ENCODE data around the gene MAGI2. TPM values are rescaled to one million over a fixed set of nuclear protein-coding genes. Genes with fewer than 3 reads are reported as not detected.

The MAGI2 gene
- total RNA-seq, 2 experiments from 2014 or later: 0.09 to 0.19 TPM

DNA sequence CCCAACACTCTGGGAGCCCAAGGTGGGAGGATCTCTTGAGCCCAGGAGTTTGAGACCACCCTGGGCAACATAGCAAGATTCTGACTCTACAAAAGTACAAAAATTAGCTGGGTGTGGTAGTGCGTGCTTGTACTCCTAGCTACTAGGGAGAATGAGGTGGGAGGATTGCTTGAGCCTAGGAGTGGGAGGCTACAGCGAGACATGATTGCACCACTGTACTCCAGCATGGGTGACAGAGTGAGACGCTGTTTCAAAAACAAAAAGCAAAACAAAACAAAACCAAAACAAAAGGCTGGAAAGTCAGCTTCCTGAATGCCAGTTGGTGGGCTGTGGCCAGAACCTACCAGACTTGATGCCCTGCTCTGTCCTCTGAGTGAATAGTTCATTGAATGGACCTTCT lies 1412.0 kb downstream of the MAGI2 start:
- Mint-ChIP-seq H3K27ac (no peak overlapping the region), H3K27me3 (peaks cover 14% of the 10 kb centered on the region), H3K9me3 (ENCODE audit: low read depth) (no peaks in the 10 kb centered on the region), H3K4me3 (no peak overlapping the region), H3K36me3 (no peaks in the 10 kb centered on the region), H3K4me1 (no peaks in the 10 kb centered on the region)
- ATAC-seq (no peak), DNase-seq (no peak)
- CTCF ChIA-PET: interaction anchor here (1.1 to 3.1 kb wide), 8 partner anchors 8 to 388 kb away, joined by 3 to 39 read pairs (median 7); no protein-coding TSS in a partner anchor

- peaks cover 16% of the 10 kb centered on the region for H3K27me3 Mint-ChIP-seq
- H3K4me3 Mint-ChIP-seq: no peak overlapping the region
- no peak overlapping the region for H3K27ac Mint-ChIP-seq
- H3K4me1 Mint-ChIP-seq: no peaks in the 10 kb centered on the region
- ATAC-seq (peak; percentile 85), DNase-seq (peak; percentile 58)
- CTCF ChIA-PET: interaction anchor here (0.6 to 3.1 kb wide), 15 partner anchors 8 to 388 kb away, joined by 3 to 39 read pairs (median 4); no protein-coding TSS in a partner anchor
- H3K9me3 Mint-ChIP-seq (ENCODE audit: low read depth): no peaks in the 10 kb centered on the region
- H3K36me3 Mint-ChIP-seq: no peaks in the 10 kb centered on the region
Observed at GRCh38 chr7:78039790-78040776, 1413.4 kb downstream of the MAGI2 start.

GRCh38 chr7:78038465-78039080 lies 1414.9 kb downstream of the MAGI2 start:
- Mint-ChIP-seq H3K9me3 (ENCODE audit: low read depth) (no peaks in the 10 kb centered on the region), H3K4me3 (no peak overlapping the region), H3K27me3 (peaks cover 17% of the 10 kb centered on the region), H3K4me1 (no peaks in the 10 kb centered on the region), H3K27ac (no peak overlapping the region), H3K36me3 (no peaks in the 10 kb centered on the region)
- DNase-seq (no peak), ATAC-seq (no peak)
- CTCF ChIA-PET: interaction anchor here (1.0 kb wide), 1 partner anchor 9 kb away, joined by 4 read pairs; no protein-coding TSS in a partner anchor

DNA sequence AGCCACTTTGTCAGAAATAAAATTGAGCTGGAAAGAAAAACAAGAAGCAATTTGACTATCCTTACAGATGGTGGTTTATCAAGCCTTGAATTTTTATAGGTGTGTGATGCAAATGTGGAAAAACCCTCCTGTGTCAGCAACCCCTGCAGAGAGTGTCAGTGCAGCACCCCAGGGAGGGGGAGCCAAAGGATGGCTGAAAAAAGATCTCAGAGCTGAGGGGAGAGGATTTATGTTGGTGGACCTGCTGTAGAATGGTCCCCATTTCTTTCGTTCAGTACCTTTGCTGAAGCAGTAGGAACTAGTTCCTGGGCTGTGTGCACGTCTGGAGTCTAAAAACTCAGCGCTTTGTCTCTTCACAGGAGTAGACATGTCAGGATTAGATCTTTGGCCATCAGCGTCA lies 1415.9 kb downstream of the MAGI2 start:
- Mint-ChIP-seq H3K4me1 (no peaks in the 10 kb centered on the region), H3K27me3 (peaks cover 21% of the 10 kb centered on the region), H3K4me3 (no peak overlapping the region), H3K9me3 (ENCODE audit: low read depth) (no peaks in the 10 kb centered on the region), H3K27ac (no peak overlapping the region), H3K36me3 (no peaks in the 10 kb centered on the region)
- ATAC-seq (no peak), DNase-seq (no peak)
- CTCF ChIA-PET: no interaction called here

- no peak overlapping the region for H3K27ac Mint-ChIP-seq
- no peak overlapping the region for H3K4me3 Mint-ChIP-seq
- no peaks in the 10 kb centered on the region for H3K36me3 Mint-ChIP-seq
- ATAC-seq (no peak), DNase-seq (no peak)
- H3K27me3 Mint-ChIP-seq: peaks cover 30% of the 10 kb centered on the region
- CTCF ChIA-PET: no interaction called here
- no peaks in the 10 kb centered on the region for H3K9me3 Mint-ChIP-seq (ENCODE audit: low read depth)
- H3K4me1 Mint-ChIP-seq: no peaks in the 10 kb centered on the region
Observed at GRCh38 chr7:78033410-78033809, 1420.1 kb downstream of the MAGI2 start.

DNA sequence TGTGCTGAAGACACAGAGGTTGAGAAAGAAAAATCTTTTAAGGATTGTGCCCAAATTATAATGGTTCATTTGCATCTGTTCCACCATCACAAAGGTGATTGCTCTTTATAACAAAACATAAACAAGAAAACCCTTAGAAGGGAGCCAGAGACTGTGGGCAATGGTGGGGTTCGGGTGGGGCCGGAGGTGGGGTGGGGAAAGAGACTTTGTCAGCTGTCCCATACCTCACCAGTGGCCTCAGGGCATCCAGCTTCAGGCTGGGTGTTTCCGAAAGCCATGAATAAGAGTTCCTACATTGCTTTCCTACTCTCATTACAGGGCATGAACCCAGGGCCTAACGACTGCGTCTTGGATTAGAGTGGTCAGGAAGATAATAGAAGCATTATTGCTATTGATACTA lies 1427.0 kb downstream of the MAGI2 start:
- CTCF ChIA-PET: no interaction called here
- Mint-ChIP-seq H3K36me3 (no peaks in the 10 kb centered on the region), H3K27ac (no peak overlapping the region), H3K4me1 (no peaks in the 10 kb centered on the region), H3K9me3 (ENCODE audit: low read depth) (no peaks in the 10 kb centered on the region), H3K27me3 (peaks cover 20% of the 10 kb centered on the region), H3K4me3 (no peak overlapping the region)
- ATAC-seq: no peak
- no peak for DNase-seq

- Mint-ChIP-seq H3K4me3 (no peak overlapping the region), H3K9me3 (ENCODE audit: low read depth) (no peaks in the 10 kb centered on the region), H3K27me3 (peaks cover 22% of the 10 kb centered on the region), H3K27ac (no peak overlapping the region), H3K4me1 (peaks cover 8% of the 10 kb centered on the region), H3K36me3 (no peaks in the 10 kb centered on the region)
- CTCF ChIA-PET: interaction anchor here (2.5 kb wide), 1 partner anchor 16 kb away, joined by 13 read pairs; no protein-coding TSS in a partner anchor
- DNase-seq (no peak), ATAC-seq (no peak)
Observed at GRCh38 chr7:78024591-78024990, 1428.9 kb downstream of the MAGI2 start.

DNA sequence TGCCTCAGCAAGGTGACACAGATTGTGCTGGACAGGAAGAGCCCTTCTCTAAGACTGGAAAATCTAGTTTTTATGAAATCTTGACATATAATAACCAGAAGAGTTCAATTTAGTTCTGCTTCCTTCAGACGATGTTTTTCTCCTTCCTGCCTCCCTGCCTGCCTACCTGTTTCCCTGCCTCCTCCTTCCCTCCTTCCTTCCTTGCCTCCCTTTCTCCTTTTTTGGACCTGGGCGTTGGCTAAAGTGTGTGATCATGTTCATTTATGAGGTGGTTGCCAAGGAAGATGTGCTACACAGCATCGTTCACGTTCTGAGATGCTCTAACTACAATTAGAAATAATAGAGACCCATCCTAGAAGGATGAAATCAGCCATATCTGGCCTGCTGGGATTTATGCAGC lies 1430.3 kb downstream of the MAGI2 start:
- DNase-seq (no peak), ATAC-seq (no peak)
- no peak overlapping the region for H3K4me3 Mint-ChIP-seq
- H3K27me3 Mint-ChIP-seq: peaks cover 31% of the 10 kb centered on the region
- no peaks in the 10 kb centered on the region for H3K36me3 Mint-ChIP-seq
- H3K27ac Mint-ChIP-seq: no peak overlapping the region
- CTCF ChIA-PET: no interaction called here
- H3K4me1 Mint-ChIP-seq: peaks cover 15% of the 10 kb centered on the region
- H3K9me3 Mint-ChIP-seq (ENCODE audit: low read depth): no peaks in the 10 kb centered on the region

DNA sequence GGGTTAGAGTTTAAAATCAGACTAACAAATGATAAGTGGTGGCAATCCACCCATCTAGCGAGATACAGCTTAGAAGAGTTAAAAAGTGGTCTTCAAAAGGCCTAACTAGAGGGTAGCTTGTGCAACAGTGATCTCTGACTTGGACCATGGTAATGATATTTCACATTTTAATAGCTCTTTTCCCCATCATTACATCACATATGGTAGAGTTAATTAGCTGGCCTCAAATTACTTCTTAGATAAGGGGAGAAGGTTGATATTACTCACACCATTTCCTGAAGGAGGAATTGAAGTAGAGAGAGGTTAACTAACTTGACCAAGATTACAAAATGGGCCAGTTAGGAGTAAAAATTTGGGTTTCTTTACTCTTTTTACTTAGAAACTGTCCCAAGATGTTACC lies 1431.3 kb downstream of the MAGI2 start:
- no peak overlapping the region for H3K4me3 Mint-ChIP-seq
- DNase-seq (no peak), ATAC-seq (no peak)
- H3K36me3 Mint-ChIP-seq: no peaks in the 10 kb centered on the region
- no peaks in the 10 kb centered on the region for H3K9me3 Mint-ChIP-seq (ENCODE audit: low read depth)
- CTCF ChIA-PET: interaction anchor here (0.9 kb wide), 1 partner anchor 18 kb away, joined by 3 read pairs; no protein-coding TSS in a partner anchor
- H3K27me3 Mint-ChIP-seq: peaks cover 41% of the 10 kb centered on the region
- no peak overlapping the region for H3K27ac Mint-ChIP-seq
- peaks cover 17% of the 10 kb centered on the region for H3K4me1 Mint-ChIP-seq

DNA sequence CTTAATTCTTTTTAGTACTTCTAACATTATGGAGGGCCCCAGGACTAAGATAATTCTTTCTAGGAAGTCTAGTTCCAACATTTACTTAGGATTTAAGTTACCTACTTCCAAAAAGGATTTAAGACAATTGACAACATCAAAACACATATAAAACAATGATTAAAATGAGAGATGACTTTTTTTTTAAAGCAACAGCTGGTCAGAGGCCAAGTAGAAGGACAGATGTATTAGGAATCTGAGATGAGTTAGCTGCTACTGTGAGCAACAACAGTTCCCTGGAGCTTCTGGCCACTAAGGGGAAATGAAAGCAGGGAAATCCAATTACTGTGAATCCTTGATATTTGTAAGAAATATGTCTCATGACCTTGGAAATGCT lies 1432.6 kb downstream of the MAGI2 start:
- Mint-ChIP-seq H3K4me1 (peaks cover 17% of the 10 kb centered on the region), H3K9me3 (ENCODE audit: low read depth) (no peaks in the 10 kb centered on the region), H3K27me3 (peaks cover 45% of the 10 kb centered on the region), H3K36me3 (no peaks in the 10 kb centered on the region), H3K4me3 (no peak overlapping the region), H3K27ac (no peak overlapping the region)
- no peak for ATAC-seq
- DNase-seq: no peak
- CTCF ChIA-PET: interaction anchor here (0.7 to 3.9 kb wide), 13 partner anchors 9 to 369 kb away, joined by 3 to 39 read pairs (median 4); no protein-coding TSS in a partner anchor

GRCh38 chr7:78020136-78020873 lies 1433.2 kb downstream of the MAGI2 start:
- Mint-ChIP-seq H3K4me1 (peaks cover 17% of the 10 kb centered on the region), H3K36me3 (no peaks in the 10 kb centered on the region), H3K27me3 (peaks cover 45% of the 10 kb centered on the region), H3K4me3 (peak overlapping the region; percentile 63), H3K9me3 (ENCODE audit: low read depth) (no peaks in the 10 kb centered on the region), H3K27ac (peak overlapping the region; percentile 37)
- CTCF ChIA-PET: interaction anchor here (0.6 to 3.9 kb wide), 16 partner anchors 8 to 433 kb away, joined by 3 to 39 read pairs (median 3); no protein-coding TSS in a partner anchor
- DNase-seq (peak; percentile 56), ATAC-seq (peak; percentile 47)

DNA sequence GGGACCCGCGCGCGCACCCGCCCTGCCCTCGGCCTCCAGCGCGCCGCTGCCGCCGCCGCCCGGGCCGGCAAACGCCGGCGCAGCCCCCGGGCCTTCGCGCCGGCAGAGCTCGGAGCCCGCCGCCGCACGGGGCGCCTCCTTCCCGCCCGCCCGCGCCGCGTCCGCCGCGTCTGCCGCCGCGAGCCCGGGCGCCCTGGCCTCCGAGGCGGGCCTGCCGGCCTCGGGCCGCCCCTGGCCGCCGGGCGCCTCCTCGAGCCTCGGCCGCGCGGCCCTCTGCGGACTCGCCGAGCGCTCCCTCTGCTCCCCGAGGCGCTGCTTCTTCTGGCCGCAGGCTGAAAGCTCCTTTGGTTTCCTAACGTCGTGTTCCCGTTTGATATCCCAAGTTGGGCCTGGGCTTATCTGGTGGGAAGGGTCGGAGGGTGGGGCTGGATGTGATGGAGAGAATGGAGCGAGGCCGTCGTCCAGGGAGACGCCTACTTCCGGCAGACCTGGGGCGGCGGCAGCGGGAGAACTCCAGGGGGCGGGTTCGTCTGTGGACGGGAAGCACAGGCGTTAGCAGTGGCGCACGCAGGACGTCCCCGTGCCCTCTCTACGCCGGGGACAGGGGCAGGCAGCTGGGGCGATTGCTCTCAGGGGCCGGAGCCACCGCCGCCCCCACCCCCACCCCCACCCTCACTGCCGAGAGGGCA lies 1433.9 kb downstream of the MAGI2 start:
- Mint-ChIP-seq H3K27ac (peak overlapping the region; percentile 57), H3K4me3 (peak overlapping the region; percentile 83), H3K9me3 (ENCODE audit: low read depth) (no peaks in the 10 kb centered on the region), H3K4me1 (peaks cover 17% of the 10 kb centered on the region), H3K36me3 (no peaks in the 10 kb centered on the region), H3K27me3 (peaks cover 47% of the 10 kb centered on the region)
- CTCF ChIA-PET: interaction anchor here (0.6 to 3.9 kb wide), 10 partner anchors 8 to 432 kb away, joined by 3 to 39 read pairs (median 6); no protein-coding TSS in a partner anchor
- peak; percentile 72 for DNase-seq
- ATAC-seq: peak; percentile 88

All from activated CD8-positive, alpha-beta memory T cell treated with anti-CD3 and anti-CD28 coated beads, Interleukin-2, amount 10 ng/mL, durations not matched to agents 7 days and 5 days (primary cell).